Skeletal muscle tissue (tissue), 4 donors: ENCODE data around the gene PLCB2. TPM values are rescaled to one million over a fixed set of nuclear protein-coding genes. Genes with fewer than 3 reads are reported as not detected.
A peak's percentile ranks its signal among the peaks of the same experiment; 100 is the strongest.

Experiments used
- H3K27ac ChIP-seq: one replicate; pipeline ENCODE4 v1.7.0; 2013; ENCODE audit warnings: mild to moderate bottlenecking, low read depth, low read length, inconsistent platforms
- H3K27me3 ChIP-seq, 3 donors: one replicate each; pipeline ENCODE4 v1.7.0; 2013; ENCODE audit warnings: low read length in 3 of 3; ENCODE audit not compliant: control insufficient read depth in 3 of 3, insufficient read depth in 3 of 3
- H3K36me3 ChIP-seq, 3 donors: one replicate each; pipeline ENCODE4 v1.7.0; 2013; ENCODE audit warnings: low read length in 3 of 3; ENCODE audit not compliant: control insufficient read depth in 3 of 3, insufficient read depth in 3 of 3
- H3K4me1 ChIP-seq, 3 donors: one replicate each; pipeline ENCODE4 v1.7.0; 2013; ENCODE audit warnings: low read length in 3 of 3, mild to moderate bottlenecking in 3 of 3; ENCODE audit not compliant: control insufficient read depth in 3 of 3, insufficient read depth in 3 of 3
- H3K4me3 ChIP-seq, 3 donors: one replicate each; pipeline ENCODE4 v1.7.0; 2013; ENCODE audit warnings: low read length in 3 of 3
- H3K9ac ChIP-seq, 3 donors: one replicate each; pipeline ENCODE4 v1.7.0; 2013; ENCODE audit warnings: low read length in 3 of 3, mild to moderate bottlenecking in 3 of 3, moderate library complexity in 2 of 3, low read depth in 1 of 3
- H3K9me3 ChIP-seq, 3 donors: one replicate each; pipeline ENCODE4 v1.7.0; 2013; ENCODE audit warnings: low read length in 3 of 3; ENCODE audit not compliant: control insufficient read depth in 3 of 3
- total RNA-seq: library from RNA; depleted of rRNA; stranded (reverse); fragments of >200 nt; gene quantifications from one replicate; pipeline ENCODE4 v1.2.3, GENCODE V29; 2014
- donor health status: Osteomylitis.

PLCB2 gene
- total RNA-seq, 1 donor from 2014 or later = 3.7 TPM

DNA sequence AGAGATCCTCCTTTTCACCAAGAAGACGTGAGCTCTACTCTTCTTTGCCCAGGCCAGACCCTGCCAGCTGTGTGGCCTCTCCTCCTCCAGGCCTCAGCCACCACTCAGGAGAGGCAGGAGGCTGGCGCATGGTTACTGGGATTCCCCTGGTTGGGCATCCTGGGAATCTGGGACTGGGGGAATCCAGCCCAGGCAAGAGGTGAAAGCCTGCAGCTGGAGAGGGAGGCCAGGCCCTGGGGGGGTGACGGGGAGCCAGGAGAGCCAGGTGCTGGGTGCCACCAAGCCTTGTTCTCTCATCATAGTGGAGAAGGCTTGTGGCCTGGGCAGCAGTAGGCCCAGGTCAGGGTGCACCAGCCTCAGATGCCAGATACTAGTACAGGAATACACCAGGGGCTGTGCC, 26.8 kb upstream of the PLCB2 start:
- no peak overlapping the region for H3K4me3 ChIP-seq
- H3K27ac ChIP-seq = peak overlapping the region; percentile 73
- peaks cover 62 to 87% (median 75%) of the 10 kb centered on the region in 3 donors for H3K4me1 ChIP-seq
- H3K36me3 ChIP-seq = peaks cover 18 to 33% (median 19%) of the 10 kb centered on the region in 3 donors
- peak overlapping the region in 1 of 3 donors; percentile 66 for H3K9ac ChIP-seq
- no peaks in the 10 kb centered on the region for H3K27me3 ChIP-seq
- H3K9me3 ChIP-seq = no peaks in the 10 kb centered on the region

- peaks cover 18 to 29% (median 19%) of the 10 kb centered on the region in 3 donors for H3K36me3 ChIP-seq
- H3K27ac ChIP-seq = peak overlapping the region; percentile 73
- peak overlapping the region in 2 of 3 donors; percentile 13 to 66 for H3K9ac ChIP-seq
- H3K9me3 ChIP-seq = no peaks in the 10 kb centered on the region
- H3K4me3 ChIP-seq = peak overlapping the region in 2 of 3 donors; percentile 13 to 22
- H3K4me1 ChIP-seq = peaks cover 57 to 84% (median 69%) of the 10 kb centered on the region in 3 donors
- no peaks in the 10 kb centered on the region for H3K27me3 ChIP-seq
Observed at GRCh38 chr15:40333922-40334492, 26.3 kb upstream of the PLCB2 start.

- no peak overlapping the region for H3K9ac ChIP-seq
- no peaks in the 10 kb centered on the region for H3K9me3 ChIP-seq
- H3K27me3 ChIP-seq = no peaks in the 10 kb centered on the region
- H3K4me1 ChIP-seq = peaks cover 39 to 80% (median 54%) of the 10 kb centered on the region in 3 donors
- H3K4me3 ChIP-seq = no peak overlapping the region
- no peak overlapping the region for H3K27ac ChIP-seq
- peaks cover 14 to 22% (median 17%) of the 10 kb centered on the region in 3 donors for H3K36me3 ChIP-seq
Observed at GRCh38 chr15:40332113-40332781, 24.5 kb upstream of the PLCB2 start.

GRCh38 chr15:40331637-40332036, 23.9 kb upstream of the PLCB2 start:
- Histone ChIP-seq H3K4me3 (no peak overlapping the region), H3K9ac (no peak overlapping the region), H3K27ac (no peak overlapping the region), H3K27me3 (no peaks in the 10 kb centered on the region), H3K4me1 (peaks cover 33 to 81% (median 49%) of the 10 kb centered on the region in 3 donors), H3K36me3 (peaks cover 14 to 21% (median 16%) of the 10 kb centered on the region in 3 donors), H3K9me3 (no peaks in the 10 kb centered on the region)

DNA sequence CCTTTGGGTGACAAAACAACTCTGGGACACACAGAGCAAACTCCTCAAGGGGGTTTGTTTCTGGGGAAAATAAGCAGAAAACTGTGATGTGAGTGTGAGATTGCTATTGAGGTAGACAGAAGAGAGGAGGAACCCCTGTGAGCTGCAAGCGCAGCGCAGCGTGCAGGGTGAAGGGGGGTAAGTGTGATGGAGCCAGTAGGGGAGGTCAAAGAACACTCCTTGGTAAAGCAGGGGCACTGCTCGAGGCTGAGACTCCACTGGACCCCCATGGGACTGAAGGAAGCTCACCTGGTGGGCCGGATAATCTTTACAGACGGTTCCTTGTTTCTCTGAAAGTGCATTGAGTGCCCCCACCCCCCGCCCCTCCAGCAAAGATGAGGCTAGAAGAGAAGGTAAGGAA, 23.3 kb upstream of the PLCB2 start:
- Histone ChIP-seq H3K27ac (no peak overlapping the region), H3K9me3 (no peaks in the 10 kb centered on the region), H3K36me3 (peaks cover 10 to 15% (median 11%) of the 10 kb centered on the region in 3 donors), H3K9ac (no peak overlapping the region), H3K4me1 (peaks cover 28 to 78% (median 48%) of the 10 kb centered on the region in 3 donors), H3K27me3 (no peaks in the 10 kb centered on the region), H3K4me3 (no peak overlapping the region)

DNA sequence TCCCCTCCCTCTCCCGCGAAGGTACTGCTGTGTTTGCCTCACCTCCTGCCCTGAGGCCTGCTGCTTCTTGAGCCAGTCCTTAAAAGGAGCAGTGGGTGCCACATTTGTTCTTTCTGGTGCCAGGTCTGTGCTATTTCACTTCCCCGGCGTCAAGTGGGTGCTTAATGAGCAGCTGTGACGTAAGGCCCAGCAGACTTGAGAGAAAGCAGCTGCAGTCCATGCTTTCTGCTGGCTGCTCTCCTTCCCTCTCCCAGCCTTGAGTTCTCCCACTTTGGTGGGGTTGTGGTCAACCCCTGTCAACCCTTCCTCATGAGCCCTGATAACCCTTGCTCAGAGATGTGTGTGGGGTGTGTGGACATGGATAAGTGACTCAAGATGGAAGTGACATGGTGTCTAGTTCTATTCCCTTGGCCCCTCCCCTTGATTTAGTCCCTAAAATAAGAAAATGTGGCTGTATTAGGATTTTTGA, 22.7 kb upstream of the PLCB2 start:
- Histone ChIP-seq H3K4me1 (peaks cover 27 to 78% (median 48%) of the 10 kb centered on the region in 3 donors), H3K4me3 (no peak overlapping the region)

DNA sequence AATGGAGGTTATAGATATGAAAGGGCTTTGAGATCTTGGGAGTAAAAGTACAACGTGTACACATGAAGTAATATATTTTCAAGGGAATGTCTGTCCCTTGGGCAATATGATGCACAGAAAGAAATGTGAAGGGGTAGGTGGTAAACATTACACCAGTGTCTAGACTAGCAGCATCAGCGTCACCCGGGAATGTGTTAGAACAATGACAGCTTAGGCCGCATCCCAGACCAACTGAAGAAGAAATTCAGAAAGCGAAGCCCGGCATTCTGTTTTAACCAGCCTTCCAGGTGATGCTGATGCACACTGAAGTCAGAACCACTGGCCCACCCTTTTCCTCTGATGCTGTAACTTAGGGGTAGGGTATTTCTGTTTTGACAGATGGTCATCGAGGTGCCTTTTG, 22.1 kb upstream of the PLCB2 start:
- H3K36me3 ChIP-seq = peaks cover 4 to 6% (median 4%) of the 10 kb centered on the region in 3 donors
- H3K9me3 ChIP-seq = no peaks in the 10 kb centered on the region
- no peaks in the 10 kb centered on the region for H3K27me3 ChIP-seq
- no peak overlapping the region for H3K27ac ChIP-seq
- H3K9ac ChIP-seq = peak overlapping the region in 1 of 3 donors; percentile 61
- peaks cover 26 to 78% (median 48%) of the 10 kb centered on the region in 3 donors for H3K4me1 ChIP-seq
- no peak overlapping the region for H3K4me3 ChIP-seq

More for the DNA sequence above, 22.7 kb upstream of the PLCB2 start:
- Histone ChIP-seq H3K27ac (no peak overlapping the region), H3K9me3 (no peaks in the 10 kb centered on the region), H3K36me3 (peaks cover 6 to 8% (median 7%) of the 10 kb centered on the region in 3 donors), H3K9ac (peak overlapping the region in 1 of 3 donors; percentile 61), H3K27me3 (no peaks in the 10 kb centered on the region)

DNA sequence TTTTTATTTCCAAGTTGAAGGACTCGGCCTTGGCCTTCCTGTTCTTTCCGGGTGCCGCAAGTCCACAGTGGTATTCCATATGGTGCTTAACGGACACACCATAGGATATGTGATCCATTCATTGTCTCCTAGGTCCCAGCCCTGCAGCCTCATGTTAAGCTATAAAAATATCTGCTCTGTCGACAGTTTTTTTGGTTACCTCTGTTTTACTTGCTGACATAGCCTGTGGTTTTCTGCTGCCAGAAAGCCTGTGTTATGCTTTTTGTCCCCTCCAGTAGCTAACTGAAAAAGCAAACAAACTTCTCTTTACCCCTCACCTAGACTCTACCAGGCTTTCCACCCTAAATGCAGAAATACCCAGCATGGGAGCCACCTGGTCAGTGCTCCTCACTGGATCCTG, 21.0 kb upstream of the PLCB2 start:
- H3K9me3 ChIP-seq = no peaks in the 10 kb centered on the region
- no peak overlapping the region for H3K9ac ChIP-seq
- H3K36me3 ChIP-seq = peaks cover 2 to 6% (median 2%) of the 10 kb centered on the region in 3 donors
- peaks cover 18 to 68% (median 40%) of the 10 kb centered on the region in 3 donors for H3K4me1 ChIP-seq
- H3K27ac ChIP-seq = no peak overlapping the region
- no peaks in the 10 kb centered on the region for H3K27me3 ChIP-seq
- H3K4me3 ChIP-seq = no peak overlapping the region

DNA sequence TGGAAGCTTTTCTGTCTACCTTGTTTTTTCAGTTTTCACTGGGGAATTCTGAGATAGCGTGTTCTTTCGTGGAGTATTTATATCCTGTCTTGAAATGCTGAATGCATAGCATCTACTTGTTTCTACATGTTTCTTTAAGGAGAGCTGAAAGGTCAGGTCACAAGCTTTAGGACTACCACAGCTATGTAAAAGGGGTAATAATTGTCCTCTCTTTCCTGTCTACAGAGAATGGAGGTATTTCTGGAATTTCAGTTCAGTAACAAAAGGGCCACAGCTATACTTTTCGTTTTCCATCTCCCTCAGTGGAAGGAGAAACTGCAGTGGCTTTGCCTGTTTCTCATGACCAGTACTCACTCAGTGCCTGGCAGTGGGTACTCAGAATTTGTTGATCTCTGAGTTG, 20.4 kb upstream of the PLCB2 start:
- H3K4me3 ChIP-seq = no peak overlapping the region
- no peaks in the 10 kb centered on the region for H3K9me3 ChIP-seq
- peaks cover 0 to 6% (median 2%) of the 10 kb centered on the region in 3 donors for H3K36me3 ChIP-seq
- no peaks in the 10 kb centered on the region for H3K27me3 ChIP-seq
- no peak overlapping the region for H3K9ac ChIP-seq
- H3K27ac ChIP-seq = no peak overlapping the region
- peaks cover 16 to 65% (median 37%) of the 10 kb centered on the region in 3 donors for H3K4me1 ChIP-seq

GRCh38 chr15:40327457-40327856, 19.7 kb upstream of the PLCB2 start:
- Histone ChIP-seq H3K4me1 (peaks cover 22 to 71% (median 39%) of the 10 kb centered on the region in 3 donors), H3K9ac (no peak overlapping the region), H3K4me3 (no peak overlapping the region), H3K9me3 (no peaks in the 10 kb centered on the region), H3K27ac (no peak overlapping the region), H3K27me3 (no peaks in the 10 kb centered on the region), H3K36me3 (peaks cover 0 to 6% (median 2%) of the 10 kb centered on the region in 3 donors)
